HL-60 (cell line): Measurements from ENCODE around the gene C5orf24.

Experiments used
- DNase-seq, 2 experiments: peaks; one replicate each; pipeline ENCODE4 v3.0.0-alpha.2; 2010 to 2020; ENCODE audit warnings: low read depth in 1 of 2, low spot score in 1 of 2
- H3K27ac ChIP-seq: fragments of 250-450 bp; sonication (Bioruptor Pico); replicated peaks from 2 replicates; pipeline ENCODE4 v1.5.1; 2020; ENCODE audit warnings: mild to moderate bottlenecking, moderate library complexity
- H3K27me3 ChIP-seq: fragments of 250-450 bp; sonication (Bioruptor Pico); 2 replicates; pipeline ENCODE4 v1.5.1; 2021; ENCODE audit warnings: mild to moderate bottlenecking, moderate library complexity; ENCODE audit not compliant: insufficient read depth, poor library complexity, severe bottlenecking
- H3K4me3 ChIP-seq: replicated peaks from 2 replicates; pipeline ENCODE4 v1.5.1; 2011; ENCODE audit warnings: mild to moderate bottlenecking, control low read depth, low read length; ENCODE audit not compliant: insufficient read depth
- CTCF ChIP-seq: IDR thresholded peaks from one replicate; pipeline ENCODE4 v1.5.1; 2011; ENCODE audit warnings: low read length, control low read depth, inconsistent platforms; ENCODE audit not compliant: insufficient read depth
- GABPA ChIP-seq: IDR thresholded peaks from 2 replicates; pipeline ENCODE4 v1.6.1; 2012; ENCODE audit warnings: low read depth
- POLR2AphosphoS5 ChIP-seq: IDR thresholded peaks from 2 replicates; pipeline ENCODE4 v1.6.1; 2012; ENCODE audit warnings: low read depth
- REST ChIP-seq: IDR thresholded peaks from 2 replicates; pipeline ENCODE4 v1.6.1; 2012; ENCODE audit warnings: low read depth; ENCODE audit not compliant: insufficient replicate concordance
- SPI1 ChIP-seq: IDR thresholded peaks from 2 replicates; pipeline ENCODE4 v1.6.1; 2012; ENCODE audit warnings: low read depth, mild to moderate bottlenecking, borderline replicate concordance

Gene C5orf24

GRCh38 chr5:134893748-134894505 is 48.2 kb downstream of the C5orf24 start:
- Histone ChIP-seq H3K4me3 (no peak overlapping the region), H3K27me3 (no peaks in the 10 kb centered on the region), H3K27ac (no peak overlapping the region)
- no peak for TF ChIP-seq GABPA
- no peak for TF ChIP-seq CTCF
- no peak for TF ChIP-seq REST
- no peak for TF ChIP-seq SPI1
- no peak for TF ChIP-seq POLR2AphosphoS5
- DNase-seq, result no peak

- H3K27ac ChIP-seq, result peak overlapping the region; percentile 41
- no peaks in the 10 kb centered on the region for H3K27me3 ChIP-seq
- no peak overlapping the region for H3K4me3 ChIP-seq
- peak; percentile 5 to 19 for DNase-seq
- TF ChIP-seq REST, result no peak
- no peak for TF ChIP-seq CTCF
- TF ChIP-seq SPI1, result peak; percentile 60; the same call in 1 of the 2 replicates
- TF ChIP-seq POLR2AphosphoS5, result no peak
- TF ChIP-seq GABPA, result no peak
Observed at GRCh38 chr5:134902071-134902801, 56.5 kb downstream of the C5orf24 start.

- TF ChIP-seq POLR2AphosphoS5 (peak; percentile 40; the same call in 1 of the 2 replicates), GABPA (no peak), CTCF (peak; percentile 47)
- peak within 1 kb of the TSS; percentile 97 for H3K27ac ChIP-seq
Observed at GRCh38 chr5:134904610-134905245, 59.0 kb downstream of the C5orf24 start, which contains the start of gene PCBD2. Gene PCBD2, plus strand, starts transcription at chr5:134905131. Its CDS starts 9 bp downstream, at chr5:134905140.

More at GRCh38 chr5:134904610-134905245, 59.0 kb downstream of the C5orf24 start, which contains the start of gene PCBD2:
- DNase-seq, result peak; percentile 64 to 84
- Histone ChIP-seq H3K27me3 (no peaks in the 10 kb centered on the region), H3K4me3 (peak within 1 kb of the TSS; percentile 49)
